Measurements from ENCODE around the gene TOLLIP.
"Not testable (repeated sequence)": the region's sequence is repeated elsewhere in the genome, so short reads cannot be mapped to it uniquely, and the experiment has no call there.

TOLLIP gene

GRCh38 chr11:1309498-1310317 lies at the start of gene TOLLIP:
Gene TOLLIP, minus strand, starts transcription at chr11:1309632. Its CDS starts 134 bp downstream, at chr11:1309498.
- ATAC-seq, result peak; percentile 85

DNA sequence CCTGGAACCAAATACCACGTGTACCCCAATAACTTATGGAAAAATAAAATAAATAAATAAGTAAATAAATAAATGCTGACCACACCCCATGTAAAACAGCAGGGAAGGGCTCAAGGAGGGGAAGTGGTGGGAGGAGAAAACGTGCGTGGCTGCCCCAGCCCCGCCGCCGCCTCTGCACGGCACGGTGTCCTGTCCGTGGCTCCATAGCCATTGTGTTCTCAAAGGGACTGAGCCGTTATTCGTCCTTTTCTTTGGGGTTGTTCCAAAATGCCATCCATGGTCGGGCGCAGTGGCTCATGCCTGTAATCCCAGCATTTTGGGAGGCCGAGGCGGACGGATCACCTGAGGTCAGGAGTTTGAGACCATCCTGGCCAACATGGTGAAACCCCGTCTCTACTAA lies 49.5 kb upstream of the TOLLIP start:
- DNase-seq, ATAC-seq: not testable (repeated sequence)

More at GRCh38 chr11:1309498-1310317, at the start of gene TOLLIP:
- DNase-seq, result peak; percentile 99

- no peak for DNase-seq
These were observed 48.9 kb upstream of the TOLLIP start for GRCh38 chr11:1358286-1358685.

GRCh38 chr11:1356478-1356960 lies 47.1 kb upstream of the TOLLIP start:
- no peak for ATAC-seq
- DNase-seq, result no peak

More at GRCh38 chr11:1358286-1358685, 48.9 kb upstream of the TOLLIP start:
- no peak for ATAC-seq

DNA sequence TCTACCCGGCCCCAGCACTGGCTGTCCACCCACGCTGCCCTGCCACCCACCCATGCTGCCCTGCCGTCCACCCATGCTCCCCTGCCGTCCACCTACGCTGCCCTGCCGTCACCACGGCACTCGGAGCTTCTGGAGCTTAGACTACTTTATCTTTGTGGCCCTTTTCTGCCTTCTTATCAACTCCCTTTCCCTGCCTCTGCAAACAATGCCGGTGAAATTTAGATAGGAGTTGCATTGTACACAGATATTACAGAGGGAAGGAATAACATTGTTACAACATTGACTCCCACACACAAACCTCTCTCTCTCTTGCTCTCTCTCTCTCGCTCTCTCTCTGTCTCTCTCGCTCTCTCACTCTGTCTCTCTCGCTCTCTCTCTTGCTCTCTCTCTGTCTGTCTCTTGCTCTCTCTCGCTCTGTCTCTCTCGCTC lies 46.6 kb upstream of the TOLLIP start:
- no peak for DNase-seq
- ATAC-seq, result no peak

GRCh38 chr11:1354125-1354938 lies 44.9 kb upstream of the TOLLIP start:
- ATAC-seq, result no peak

GRCh38 chr11:1353383-1354124 lies 44.1 kb upstream of the TOLLIP start:
- no peak for DNase-seq
- no peak for ATAC-seq

More at GRCh38 chr11:1354125-1354938, 44.9 kb upstream of the TOLLIP start:
- DNase-seq, result no peak

GRCh38 chr11:1352696-1353382 lies 43.4 kb upstream of the TOLLIP start:
- ATAC-seq (no peak), DNase-seq (no peak)

DNA sequence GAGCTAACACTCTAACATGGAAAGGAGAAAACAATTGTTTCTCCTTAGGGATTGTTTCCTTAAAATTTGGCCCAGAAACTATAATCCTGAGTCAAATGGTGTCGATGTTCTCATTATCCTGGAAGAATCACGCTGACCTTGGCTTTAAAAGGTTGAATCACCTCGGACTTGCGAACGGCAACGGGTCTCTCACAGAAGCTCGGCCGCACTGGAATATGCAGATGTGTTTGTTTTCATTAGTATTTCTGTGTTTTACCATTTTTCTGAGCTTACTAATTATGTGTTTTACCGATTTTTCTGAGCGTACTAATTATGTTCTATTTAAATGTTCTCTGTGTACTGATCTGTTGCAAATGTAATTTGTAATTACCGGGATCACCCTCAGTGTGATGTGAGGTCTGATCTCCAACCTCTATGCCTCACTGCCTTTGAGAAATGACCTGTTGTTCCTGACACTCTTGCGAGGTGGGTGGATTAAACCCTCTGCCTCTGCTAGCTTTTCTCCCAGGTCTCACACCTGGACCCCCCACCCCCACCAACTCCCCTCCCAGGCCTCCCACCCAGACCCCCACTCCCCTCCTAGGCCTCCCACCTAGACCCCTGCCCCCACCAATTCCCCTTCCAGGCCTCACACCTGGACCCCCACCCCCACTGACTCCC lies 42.0 kb upstream of the TOLLIP start:
- ATAC-seq (no peak), DNase-seq (peak; percentile 15)

GRCh38 chr11:1350086-1350725 lies 40.8 kb upstream of the TOLLIP start:
- ATAC-seq (no peak), DNase-seq (no peak)

GRCh38 chr11:1349327-1350041 lies 40.1 kb upstream of the TOLLIP start:
- DNase-seq (no peak), ATAC-seq (no peak)

- no peak for ATAC-seq
- DNase-seq, result no peak
These were observed 39.4 kb upstream of the TOLLIP start for GRCh38 chr11:1348796-1349326.

DNA sequence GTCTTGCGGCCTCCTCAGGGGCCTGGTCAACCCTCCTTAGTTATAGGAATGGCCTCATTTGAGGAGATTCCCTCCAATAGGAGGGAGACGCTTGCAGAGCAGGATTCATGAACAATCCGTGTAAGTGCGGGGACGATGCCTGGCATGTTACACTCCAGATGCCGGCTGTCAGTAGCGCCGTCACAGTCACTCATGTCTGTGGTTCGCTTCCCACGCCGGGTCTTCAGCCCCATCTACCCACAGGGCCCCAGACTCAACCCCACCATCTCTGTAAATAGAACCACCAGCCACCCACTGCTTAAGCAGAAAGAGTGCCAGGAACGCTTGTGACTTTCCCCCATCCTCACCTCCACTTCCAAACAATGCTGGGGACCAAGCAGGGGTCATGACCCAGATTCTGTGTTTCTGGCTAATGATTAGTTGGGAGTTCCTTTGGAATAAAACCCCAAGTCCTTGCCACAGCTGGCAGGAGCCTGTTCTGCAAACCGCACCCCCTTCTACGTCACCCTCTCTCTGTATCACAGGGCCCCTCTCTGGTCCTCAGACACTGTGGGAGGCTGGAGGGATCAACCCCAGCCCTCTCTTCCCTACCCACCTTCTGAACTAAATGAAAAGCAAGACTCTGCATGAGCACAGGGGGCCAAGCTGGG lies 38.8 kb upstream of the TOLLIP start:
- no peak for DNase-seq
- ATAC-seq, result no peak

DNA sequence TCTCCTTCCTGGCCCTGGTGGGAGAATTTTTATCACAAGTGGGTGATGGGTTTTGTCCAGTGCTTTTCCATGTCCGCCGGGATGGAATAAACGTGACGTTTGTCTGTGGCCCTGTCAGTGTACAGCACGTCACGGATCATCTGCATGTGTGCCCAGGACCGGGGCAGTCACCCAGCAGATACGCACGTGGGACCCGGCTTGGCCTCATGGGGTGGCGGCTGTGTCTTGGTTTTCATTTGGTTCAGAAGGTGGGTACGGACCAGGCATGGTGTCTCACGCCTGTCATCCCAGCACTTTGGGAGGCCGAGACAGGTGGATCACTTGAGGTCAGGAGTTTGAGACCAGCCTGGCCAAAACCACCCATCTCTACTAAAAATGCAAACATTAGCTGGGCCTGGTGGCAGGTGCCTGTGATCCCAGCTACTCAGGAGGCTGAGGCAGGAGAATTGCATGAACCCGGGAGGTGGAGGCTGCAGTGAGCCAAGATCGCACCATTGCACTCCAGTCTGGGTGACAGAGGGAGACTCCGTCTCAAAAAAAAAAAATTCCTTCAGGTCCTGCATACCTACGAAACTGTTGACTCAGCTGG lies 38.1 kb upstream of the TOLLIP start:
- not testable (repeated sequence) for ATAC-seq, DNase-seq

DNA sequence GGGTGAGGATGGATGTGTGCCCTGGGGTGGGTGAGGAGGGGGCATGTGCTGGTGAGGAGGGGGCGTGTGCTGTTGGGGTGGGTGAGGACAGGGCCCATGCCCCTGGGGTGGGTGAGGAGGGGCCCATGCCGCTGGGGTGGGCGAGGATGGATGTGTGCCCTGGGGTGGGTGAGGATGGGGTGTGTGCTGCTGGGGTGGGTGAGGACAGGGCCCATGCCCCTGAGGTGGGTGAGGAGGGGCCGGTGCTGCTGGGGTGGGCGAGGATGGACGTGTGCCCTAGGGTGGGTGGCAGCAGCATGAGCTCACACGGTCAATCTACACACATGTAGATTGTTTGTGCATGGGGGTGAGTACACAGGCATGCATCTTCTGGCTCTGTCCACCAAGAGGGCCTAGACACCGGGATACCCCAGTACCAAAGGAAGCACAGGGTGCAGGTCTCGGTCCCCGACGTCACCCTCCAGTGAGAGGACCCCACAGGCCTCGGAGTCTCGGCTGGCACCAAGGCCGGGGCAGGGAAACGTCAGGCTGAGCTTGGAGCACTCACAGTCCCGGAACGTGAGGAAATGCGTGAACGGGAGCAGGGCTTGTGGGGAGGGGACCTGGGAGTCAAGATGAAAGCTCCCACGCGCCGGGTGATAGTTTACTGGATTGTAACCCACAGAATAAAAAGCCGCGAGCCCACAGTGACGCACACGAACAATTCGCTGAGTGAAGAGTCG lies 37.4 kb upstream of the TOLLIP start:
- ATAC-seq (no peak), DNase-seq (no peak)

DNA sequence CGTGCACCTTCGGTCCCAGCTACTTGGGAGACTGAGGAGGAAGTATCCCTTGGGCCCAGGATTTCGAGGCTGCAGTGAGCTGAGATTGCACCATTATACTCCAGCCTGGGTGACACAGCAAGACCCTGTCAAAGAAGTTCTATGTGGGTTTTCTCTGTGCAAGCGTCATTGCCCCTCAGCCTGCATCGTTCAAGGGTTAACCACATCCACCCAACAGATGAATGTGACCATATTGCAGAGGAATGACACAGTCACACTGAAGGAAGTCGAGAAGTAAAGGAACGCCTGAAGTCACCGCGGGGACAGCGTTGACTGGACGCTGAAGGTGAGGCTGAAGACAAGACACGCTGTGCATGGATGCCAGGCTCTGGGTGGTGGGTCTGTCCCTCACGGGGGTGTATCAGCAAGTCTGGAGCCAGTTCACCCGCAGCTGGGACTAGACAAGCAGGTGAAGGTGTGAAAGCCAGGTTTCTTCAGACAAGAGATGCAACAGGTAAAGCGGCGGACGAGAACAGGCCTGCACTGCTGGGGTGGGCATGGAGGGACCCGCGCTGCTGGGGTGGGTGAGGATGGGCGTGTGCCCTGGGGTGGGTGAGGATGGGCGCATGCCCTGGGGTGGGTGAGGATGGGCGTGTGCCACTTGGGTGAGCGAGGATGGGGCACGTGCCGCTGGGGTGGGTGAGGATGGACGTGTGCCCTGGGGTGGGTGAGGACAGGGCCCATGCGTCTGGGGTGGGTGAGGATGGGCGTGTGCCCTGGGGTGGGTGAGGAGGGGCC lies 36.5 kb upstream of the TOLLIP start:
- DNase-seq (no peak), ATAC-seq (peak; percentile 45)

DNA sequence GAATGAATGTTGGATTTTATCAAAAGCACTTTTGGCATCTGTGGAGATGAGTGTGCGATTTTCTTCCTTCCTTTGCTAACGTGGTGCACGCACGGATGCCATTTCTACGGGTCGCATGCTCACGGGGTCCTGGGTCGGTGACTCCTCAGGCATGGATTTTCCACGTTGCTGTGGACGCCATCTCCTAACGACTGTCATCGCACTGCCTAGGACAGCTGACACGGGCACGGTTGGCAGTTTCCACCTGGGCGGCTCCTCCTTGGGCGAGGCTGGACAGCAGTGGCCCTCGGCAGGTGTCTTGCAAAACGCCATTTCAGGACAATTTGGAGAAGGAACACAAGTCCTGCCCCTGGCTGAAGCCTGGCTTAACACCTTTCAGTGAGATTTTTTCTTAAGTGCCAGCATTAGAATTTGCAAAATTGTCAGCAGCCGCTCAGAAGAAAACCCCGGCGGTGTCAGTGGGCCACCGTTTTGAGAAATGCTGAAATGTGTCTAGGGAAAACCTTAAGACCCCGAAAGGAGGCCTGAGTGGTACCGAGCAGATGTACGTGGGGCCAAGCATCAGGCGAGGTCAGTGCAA lies 34.7 kb upstream of the TOLLIP start:
- DNase-seq (no peak), ATAC-seq (no peak)
